AG20443 (cell line): ENCODE measurements around the gene VAV2.
A peak's percentile ranks its signal among the peaks of the same experiment; 100 is the strongest.
"Not testable (repeated sequence)": the region's sequence is repeated elsewhere in the genome, so short reads cannot be mapped to it uniquely, and the experiment has no call there.

Experiments
- DNase-seq: peaks from one replicate; pipeline ENCODE4 v3.0.0; 2012; ENCODE audit warnings: low spot score, mixed read lengths

VAV2 gene

GRCh38 chr9:133766234-133766633 is 225.9 kb downstream of the VAV2 start:
- not testable (repeated sequence) for DNase-seq

DNA sequence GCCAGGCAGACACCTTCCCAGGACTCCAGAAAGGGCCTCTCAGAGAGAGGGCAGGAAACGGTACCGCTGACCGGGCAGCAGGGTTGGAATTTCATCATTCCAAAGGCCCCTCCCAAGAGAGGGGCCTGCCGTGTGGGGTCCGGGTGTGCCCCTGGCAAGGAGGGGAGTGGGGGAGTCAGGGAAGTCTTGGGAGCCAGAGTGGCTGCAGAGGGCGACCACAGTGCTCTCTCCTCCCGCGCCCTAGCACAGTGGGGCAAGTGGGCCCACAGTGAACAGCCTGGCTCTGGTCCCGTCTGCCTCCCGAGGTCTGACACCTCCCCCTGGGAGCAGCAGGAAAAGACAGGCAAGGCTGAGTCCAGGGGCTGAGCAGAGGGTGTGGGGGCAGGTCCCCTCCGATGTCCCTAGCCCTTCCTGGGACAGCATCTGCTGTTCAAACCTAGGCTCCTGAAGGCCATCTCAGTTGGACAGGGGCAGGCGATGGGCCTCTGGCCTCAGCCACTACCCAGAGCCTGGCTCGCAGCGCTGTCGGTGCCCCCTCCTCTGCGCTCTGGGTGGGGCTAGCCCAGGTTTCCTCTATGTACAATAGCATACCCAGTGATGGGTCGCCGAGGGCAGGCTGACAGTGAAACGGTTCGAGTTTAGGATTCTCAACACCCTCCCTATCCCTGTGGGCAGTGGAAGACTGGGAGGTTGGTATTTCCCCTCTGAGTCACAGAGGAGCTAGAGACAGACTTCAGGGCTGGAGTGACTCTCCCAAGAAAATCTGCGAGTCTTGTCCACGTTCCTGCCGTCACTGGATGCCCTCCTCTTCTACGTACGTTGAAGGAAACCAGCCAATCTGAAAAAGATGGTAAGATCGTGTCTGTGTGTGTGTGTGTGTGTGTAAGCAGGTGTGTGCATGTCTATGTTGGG is 228.6 kb downstream of the VAV2 start:
- DNase-seq = peak; percentile 48

DNA sequence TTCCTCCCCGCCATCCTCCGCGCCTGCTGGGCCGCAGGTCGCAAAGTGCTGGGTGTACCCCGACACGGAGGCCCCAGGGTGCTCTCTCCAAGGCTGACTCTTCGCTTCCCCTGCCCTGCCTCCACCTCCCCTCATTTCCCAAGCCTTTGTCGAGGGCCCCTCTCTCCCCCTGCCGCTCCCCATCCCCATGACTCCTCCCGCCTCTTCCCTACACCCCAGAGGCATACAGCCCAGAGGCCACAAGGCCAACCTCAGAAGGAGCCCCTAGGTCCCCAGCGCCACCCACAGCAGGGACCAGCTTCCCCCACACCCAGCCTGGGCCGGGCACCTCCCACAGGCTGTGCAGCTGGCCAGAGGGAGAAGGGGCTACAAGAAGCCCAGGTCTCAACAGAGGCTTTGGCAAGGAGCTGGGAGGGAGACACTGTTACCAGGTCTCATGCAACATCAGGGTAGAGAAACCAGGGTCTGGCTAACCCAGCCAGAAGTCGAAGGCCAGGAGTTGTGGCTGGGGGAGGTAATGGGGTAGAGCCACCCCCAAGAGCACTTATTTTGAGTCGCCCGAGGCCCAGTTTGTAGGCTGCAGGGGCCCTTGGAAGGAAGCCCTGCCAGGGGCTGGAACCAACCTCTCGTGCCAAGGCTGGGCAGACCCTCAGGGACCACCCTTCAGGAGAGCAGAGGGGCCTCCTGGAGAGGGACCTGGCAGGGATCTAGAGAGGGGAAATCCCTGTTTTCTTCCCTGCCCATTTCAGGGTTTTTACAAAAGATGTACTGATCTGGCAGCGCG is 229.4 kb downstream of the VAV2 start:
- no peak for DNase-seq

GRCh38 chr9:133761641-133762248 is 230.4 kb downstream of the VAV2 start:
- DNase-seq = no peak

DNA sequence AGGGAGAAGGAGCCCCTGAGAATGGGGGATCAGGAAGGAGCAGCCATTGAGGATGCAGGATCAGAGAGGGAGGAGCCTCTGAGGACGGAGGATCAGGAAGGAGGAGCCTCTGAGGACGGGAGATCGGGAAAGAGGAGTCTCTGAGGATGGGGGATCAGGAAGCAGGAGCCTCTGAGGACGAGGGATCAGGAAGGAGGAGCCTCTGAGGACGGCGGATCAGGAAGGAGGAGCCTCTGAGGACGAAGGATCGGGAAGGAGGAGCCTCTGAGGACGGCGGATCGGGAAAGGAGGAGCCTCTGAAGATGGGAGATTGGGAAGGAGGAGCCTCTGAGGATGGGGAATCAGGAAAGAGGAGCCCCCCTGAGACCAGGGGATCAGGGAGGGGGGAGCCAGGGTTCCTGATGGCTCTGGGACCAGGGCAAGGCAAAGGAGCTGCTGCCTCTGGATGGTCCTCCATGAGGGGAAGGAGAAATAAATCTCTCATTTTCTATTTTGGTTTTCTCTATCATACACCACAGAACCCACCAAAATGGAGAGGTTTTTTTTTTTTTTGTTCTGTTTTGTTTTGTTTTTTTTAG is 231.3 kb downstream of the VAV2 start:
- no peak for DNase-seq

GRCh38 chr9:133759946-133760345 is 232.2 kb downstream of the VAV2 start:
- DNase-seq = no peak

GRCh38 chr9:133759146-133759900 is 232.8 kb downstream of the VAV2 start:
- DNase-seq = peak; percentile 51

DNA sequence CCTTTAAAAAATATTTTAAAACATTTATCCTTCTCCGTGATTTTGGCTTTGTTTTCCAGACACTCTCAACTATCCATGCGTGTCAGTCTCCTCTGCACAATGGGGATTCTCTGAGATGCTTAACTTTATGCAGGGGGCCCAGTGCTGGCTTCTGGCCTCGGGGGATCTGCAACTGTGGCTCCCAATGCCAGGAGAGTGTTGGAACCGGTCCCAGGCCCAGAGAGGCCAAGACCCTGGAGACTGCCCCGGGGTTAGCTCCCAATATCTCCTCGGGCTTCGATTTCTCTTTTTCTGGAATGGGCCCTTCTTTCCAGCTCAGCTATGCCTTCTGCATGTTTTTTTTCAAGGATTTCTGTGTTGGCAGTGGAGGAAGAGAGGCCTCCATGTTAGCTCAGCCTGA is 233.9 kb downstream of the VAV2 start:
- no peak for DNase-seq

GRCh38 chr9:133754688-133755227 is 237.4 kb downstream of the VAV2 start:
- DNase-seq = no peak

DNA sequence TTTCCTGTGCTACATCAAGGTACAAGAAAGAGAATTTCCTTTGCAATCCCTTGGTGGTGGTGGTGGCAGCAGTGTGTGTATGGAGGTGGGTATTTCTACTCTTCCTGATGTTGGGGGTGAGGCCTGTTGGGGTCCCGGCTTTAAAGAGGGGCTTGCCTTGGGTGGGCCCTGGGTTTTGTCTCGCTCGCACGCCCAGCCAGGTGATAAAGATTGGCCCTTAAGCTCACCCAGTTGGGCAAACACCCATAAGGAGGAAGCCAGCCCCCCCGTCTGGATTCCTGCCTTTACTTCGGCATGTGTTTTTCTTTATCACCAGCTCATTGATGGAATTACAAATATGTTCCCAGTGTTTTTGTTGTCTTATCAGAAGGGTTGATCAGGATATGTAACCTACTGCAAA is 237.9 kb downstream of the VAV2 start:
- DNase-seq = no peak

DNA sequence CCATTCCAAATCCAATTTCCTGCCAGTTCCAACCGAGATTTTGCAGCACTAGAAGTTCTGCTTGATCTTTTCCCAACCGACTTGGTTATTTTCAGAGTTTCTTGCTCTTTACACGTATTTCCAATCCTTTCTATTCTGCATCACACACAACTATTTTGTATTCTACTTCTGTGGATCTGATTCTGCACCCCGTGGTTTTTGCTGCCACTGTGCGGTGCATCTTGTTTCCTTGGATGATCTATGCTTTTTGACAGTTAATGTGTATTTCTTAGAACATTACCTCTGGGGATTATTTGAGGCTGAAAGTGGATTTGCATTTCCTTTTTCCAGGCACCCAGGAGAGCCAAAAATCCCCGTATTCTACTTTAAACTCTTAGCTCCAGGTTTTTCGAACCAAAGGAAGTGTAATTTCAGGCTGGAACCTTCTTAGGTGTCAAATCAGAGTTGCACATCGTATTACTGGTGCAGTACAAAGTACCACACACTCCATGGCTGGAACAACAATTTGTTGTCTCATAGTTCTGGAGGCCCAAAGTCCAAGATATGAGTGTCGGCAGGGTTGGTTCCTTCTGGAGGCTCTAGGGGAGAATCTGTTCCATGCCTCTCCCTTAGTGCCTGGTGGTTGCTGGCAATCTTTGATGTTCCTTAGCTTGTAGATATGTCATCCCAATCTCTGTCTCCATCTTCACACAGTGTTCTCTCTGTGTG is 239.2 kb downstream of the VAV2 start:
- no peak for DNase-seq

DNA sequence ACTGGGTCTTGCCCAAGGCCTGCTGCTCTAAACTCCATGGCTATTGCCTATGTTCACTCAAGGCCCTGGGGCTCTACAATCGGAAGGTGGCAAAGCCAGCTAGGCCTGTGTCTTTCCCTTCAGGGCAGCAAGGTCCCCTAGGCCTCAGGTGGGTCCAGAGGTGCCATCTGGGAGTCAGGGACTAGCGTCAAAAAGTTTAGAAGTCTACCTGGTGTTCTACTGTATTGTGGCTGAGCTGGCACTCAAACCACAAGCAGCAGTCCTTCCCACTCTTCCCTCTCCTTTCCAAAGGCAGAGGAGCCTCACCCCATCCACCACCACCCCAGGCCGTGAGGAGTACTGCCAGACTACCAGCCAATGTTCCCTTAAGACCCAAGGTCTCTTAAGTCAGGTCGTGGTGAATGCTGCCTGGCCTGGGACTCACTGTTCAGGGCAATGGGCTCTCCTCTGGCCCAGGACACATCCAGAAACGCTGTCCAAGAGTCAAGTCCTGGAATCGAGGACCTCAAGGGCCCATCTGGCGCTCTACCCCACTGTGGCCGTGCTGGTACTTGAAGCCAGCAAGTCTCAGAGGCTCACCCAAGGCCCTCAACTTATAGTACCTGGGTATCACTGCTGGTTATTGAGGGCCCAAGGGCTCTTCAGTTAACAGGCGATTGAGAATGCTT is 241.0 kb downstream of the VAV2 start:
- DNase-seq = no peak

- no peak for DNase-seq
Measured at GRCh38 chr9:133747309-133747708, 244.8 kb downstream of the VAV2 start.

DNA sequence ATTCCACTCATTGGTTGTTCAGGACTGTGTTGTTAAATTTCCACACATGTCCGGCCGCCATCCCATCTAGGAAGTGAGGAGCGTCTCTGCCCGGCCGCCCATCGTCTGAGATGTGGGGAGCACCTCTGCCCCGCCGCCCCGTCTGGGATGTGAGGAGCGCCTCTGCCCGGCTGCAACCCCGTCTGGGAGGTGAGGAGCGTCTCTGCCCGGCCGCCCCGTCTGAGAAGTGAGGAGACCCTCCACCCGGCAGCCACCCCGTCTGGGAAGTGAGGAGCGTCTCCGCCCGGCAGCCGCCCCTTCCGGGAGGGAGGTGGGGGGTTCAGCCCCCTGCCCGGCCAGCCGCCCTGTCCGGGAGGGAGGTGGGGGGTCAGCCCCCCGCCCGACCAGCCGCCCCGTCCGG is 247.6 kb downstream of the VAV2 start:
- DNase-seq = not testable (repeated sequence)

GRCh38 chr9:133742849-133743444 is 249.2 kb downstream of the VAV2 start:
- peak; percentile 89 for DNase-seq

GRCh38 chr9:133742251-133742650 is 249.9 kb downstream of the VAV2 start:
- DNase-seq = no peak

DNA sequence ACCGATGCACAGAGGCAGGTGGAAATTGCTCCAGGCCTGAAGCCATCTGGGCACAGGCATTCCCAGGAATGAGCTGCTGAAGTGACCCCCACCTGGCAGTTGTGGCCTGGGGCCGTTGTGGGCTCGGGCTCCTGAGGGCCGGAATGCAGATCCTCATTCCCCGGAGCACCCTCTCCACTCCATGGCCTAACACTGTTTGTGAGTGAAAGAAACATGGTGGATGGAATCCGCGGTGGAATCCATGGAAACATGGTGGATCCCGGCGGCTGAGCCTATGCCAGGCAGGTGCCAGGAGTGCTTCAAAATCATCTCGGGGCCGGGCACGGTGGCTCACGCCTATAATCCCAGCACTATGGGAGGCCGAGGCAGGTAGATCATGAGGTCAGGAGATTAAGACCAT is 250.4 kb downstream of the VAV2 start:
- no peak for DNase-seq

DNA sequence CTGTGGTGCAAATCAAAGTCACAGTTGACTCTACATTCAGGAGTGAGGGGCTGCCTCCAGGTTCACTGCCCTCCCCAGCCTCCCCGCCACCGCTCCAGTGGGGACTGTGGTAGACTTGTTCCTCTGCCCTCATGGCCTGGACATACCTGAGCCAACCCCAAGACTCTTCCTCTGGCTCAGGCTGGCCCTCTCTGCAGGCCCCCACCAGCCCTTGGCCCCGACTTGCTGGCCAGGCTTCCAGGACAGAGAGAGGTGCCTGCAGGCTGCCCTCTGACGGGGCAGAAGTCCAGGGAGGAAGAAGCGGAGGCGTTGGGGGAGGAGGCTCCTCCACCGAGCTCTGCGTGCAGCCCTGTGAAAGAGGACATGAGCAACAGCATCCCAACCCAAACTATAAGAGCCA is 251.2 kb downstream of the VAV2 start:
- DNase-seq = no peak

- peak; percentile 4 for DNase-seq
Measured at GRCh38 chr9:133739408-133740280, 252.5 kb downstream of the VAV2 start.
